Neutrophil (primary cell): ENCODE data around the gene PRDM11.

Experiments
- H3K27ac ChIP-seq: fragments of 200-600 bp; sonication (generic); 2 replicates; pipeline ENCODE4 v1.5.1; 2016; ENCODE audit warnings: mild to moderate bottlenecking, moderate library complexity
- H3K27me3 ChIP-seq: fragments of 200-600 bp; sonication (generic); 2 replicates; pipeline ENCODE4 v1.6.0; 2016; ENCODE audit warnings: mild to moderate bottlenecking
- H3K36me3 ChIP-seq: fragments of 200-600 bp; sonication (generic); 2 replicates; pipeline ENCODE4 v1.5.1; 2017
- H3K4me1 ChIP-seq, 2 experiments: fragments of 200-600 bp in 1 of 2; sonication (generic) in 1 of 2; 1 replicate in 1 of 2; 2 replicates in 1 of 2; pipeline versions ENCODE4 v1.5.1 to v1.6.1; 2013 to 2016; ENCODE audit warnings: low read depth in 1 of 2, low read length in 1 of 2, mild to moderate bottlenecking in 1 of 2, moderate library complexity in 1 of 2; ENCODE audit not compliant: control insufficient read depth in 1 of 2, insufficient read depth in 1 of 2
- H3K4me3 ChIP-seq, 2 experiments: fragments of 200-600 bp in 1 of 2; sonication (generic) in 1 of 2; 1 replicate in 1 of 2; 2 replicates in 1 of 2; pipeline ENCODE4 v1.5.1; 2013 to 2016; ENCODE audit warnings: low read depth in 1 of 2, low read length in 1 of 2, mild to moderate bottlenecking in 1 of 2, moderate library complexity in 1 of 2
- H3K9me3 ChIP-seq: fragments of 200-600 bp; sonication (generic); 2 replicates; pipeline ENCODE4 v1.5.1; 2016
- TF ChIP-seq, protein P1 (sequence below): fragments of 200-600 bp; sonication (generic); IDR thresholded peaks from 2 replicates; pipeline ENCODE4 v1.5.1; 2016; ENCODE audit warnings: antibody characterized with exemption

The PRDM11 gene

DNA sequence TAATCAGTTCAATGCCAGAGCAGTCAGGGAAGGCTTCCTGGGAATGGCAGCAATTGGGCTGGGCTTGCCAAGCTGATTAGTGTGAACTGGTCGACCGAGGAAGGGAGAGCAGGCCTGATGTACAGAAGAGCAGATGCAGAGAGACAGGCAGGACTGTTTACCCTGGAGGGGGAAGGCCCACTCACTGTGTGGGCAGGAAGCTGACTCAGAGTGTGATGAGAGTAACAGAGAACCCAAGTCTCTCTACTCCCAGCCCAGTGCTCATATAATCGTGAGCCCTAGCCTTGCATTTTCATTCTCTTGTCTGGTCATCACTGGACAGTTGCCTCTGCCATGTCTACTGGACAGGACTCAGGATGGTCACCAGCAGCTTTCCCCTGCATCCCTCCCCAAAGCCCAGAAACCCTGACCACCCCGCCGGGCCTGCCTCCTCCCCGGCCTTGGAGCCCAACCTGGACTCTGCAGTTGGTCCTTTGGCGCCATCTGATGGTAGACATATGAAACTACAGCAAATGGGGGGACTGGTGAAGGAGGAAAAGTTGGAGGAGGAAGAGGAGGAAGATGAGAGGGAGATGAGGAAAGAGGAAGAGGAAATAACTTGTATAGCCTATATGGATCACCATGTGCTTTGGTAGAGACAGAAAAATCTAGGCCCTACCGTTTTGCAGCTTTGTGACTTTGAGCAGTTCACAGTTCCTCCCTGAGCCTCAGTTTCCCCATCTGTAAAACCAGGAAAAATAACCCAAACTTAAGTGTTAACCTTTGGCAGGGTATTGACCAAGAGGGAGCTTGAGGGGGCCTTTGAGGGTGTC, 43.4 kb upstream of the PRDM11 start:
- H3K9me3 ChIP-seq, result no peaks in the 10 kb centered on the region
- H3K27ac ChIP-seq, result peak overlapping the region; percentile 71
- no peaks in the 10 kb centered on the region for H3K36me3 ChIP-seq
- H3K27me3 ChIP-seq, result peaks cover 4% of the 10 kb centered on the region
- TF ChIP-seq, protein P1, sequence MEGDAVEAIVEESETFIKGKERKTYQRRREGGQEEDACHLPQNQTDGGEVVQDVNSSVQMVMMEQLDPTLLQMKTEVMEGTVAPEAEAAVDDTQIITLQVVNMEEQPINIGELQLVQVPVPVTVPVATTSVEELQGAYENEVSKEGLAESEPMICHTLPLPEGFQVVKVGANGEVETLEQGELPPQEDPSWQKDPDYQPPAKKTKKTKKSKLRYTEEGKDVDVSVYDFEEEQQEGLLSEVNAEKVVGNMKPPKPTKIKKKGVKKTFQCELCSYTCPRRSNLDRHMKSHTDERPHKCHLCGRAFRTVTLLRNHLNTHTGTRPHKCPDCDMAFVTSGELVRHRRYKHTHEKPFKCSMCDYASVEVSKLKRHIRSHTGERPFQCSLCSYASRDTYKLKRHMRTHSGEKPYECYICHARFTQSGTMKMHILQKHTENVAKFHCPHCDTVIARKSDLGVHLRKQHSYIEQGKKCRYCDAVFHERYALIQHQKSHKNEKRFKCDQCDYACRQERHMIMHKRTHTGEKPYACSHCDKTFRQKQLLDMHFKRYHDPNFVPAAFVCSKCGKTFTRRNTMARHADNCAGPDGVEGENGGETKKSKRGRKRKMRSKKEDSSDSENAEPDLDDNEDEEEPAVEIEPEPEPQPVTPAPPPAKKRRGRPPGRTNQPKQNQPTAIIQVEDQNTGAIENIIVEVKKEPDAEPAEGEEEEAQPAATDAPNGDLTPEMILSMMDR, result peak; percentile 94
- H3K4me1 ChIP-seq, result peaks cover 24 to 27% of the 10 kb centered on the region in 2 experiments
- H3K4me3 ChIP-seq, result peak overlapping the region; percentile 10 to 32

DNA sequence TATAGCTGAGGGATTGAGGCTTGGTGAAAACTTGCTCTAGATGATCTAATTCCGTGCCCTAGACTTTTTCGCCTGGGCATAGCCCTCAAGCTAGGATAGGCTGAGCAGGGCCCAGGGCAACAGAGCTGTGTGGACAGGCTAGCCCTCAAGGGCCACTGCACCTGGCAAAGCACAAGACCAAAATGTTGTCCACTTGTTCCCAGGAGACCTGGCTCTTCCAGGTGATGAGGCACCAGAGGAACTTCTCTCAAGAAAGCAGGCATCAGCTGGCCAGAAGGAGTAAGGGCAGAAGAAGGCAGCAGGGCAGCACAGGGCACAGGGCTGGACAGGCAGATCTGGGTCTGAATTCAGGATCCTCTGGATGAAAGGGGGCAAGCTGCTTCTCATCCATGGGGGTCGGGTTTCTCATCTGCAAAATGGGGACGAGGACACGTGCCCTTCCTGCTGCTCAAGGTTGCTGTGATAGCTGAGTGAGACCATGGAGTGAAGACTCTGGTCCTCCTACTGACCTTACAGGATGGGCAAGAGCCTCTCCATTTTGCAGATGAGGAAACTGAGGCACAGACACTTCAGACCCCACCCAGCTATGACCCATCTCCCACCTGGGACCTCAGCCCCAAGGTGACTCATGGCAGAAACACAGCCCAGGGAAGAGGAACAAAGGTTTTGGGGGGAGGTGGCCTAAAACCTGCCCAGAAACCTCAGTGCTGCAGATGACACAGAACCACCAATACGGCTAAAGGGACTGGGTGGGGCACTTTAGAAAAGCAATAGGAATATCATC, 42.2 kb upstream of the PRDM11 start:
- Histone ChIP-seq H3K27me3 (no peaks in the 10 kb centered on the region), H3K4me1 (peaks cover 24 to 27% of the 10 kb centered on the region in 2 experiments), H3K4me3 (no peak overlapping the region), H3K36me3 (no peaks in the 10 kb centered on the region), H3K27ac (no peak overlapping the region), H3K9me3 (no peaks in the 10 kb centered on the region)
- TF ChIP-seq, protein P1, result peak; percentile 9

DNA sequence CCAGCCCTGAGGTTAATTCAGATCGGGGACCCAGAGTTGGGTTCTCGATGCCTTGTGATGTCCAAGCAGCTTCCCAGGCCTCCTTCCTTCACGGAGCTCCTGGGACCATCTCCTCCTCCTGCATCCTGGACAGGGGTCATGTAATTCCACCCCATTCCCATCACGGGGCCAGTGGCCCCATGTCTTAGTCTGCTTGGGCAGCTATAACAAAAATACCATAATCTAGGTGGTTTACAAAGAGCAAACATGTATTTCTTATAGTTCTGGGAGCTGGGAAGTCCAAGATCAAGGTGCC, 41.7 kb upstream of the PRDM11 start:
- no peaks in the 10 kb centered on the region for H3K36me3 ChIP-seq
- no peaks in the 10 kb centered on the region for H3K27me3 ChIP-seq
- no peak overlapping the region for H3K4me3 ChIP-seq
- H3K27ac ChIP-seq, result no peak overlapping the region
- H3K4me1 ChIP-seq, result peaks cover 24 to 27% of the 10 kb centered on the region in 2 experiments
- H3K9me3 ChIP-seq, result no peaks in the 10 kb centered on the region
- TF ChIP-seq, protein P1, result no peak

DNA sequence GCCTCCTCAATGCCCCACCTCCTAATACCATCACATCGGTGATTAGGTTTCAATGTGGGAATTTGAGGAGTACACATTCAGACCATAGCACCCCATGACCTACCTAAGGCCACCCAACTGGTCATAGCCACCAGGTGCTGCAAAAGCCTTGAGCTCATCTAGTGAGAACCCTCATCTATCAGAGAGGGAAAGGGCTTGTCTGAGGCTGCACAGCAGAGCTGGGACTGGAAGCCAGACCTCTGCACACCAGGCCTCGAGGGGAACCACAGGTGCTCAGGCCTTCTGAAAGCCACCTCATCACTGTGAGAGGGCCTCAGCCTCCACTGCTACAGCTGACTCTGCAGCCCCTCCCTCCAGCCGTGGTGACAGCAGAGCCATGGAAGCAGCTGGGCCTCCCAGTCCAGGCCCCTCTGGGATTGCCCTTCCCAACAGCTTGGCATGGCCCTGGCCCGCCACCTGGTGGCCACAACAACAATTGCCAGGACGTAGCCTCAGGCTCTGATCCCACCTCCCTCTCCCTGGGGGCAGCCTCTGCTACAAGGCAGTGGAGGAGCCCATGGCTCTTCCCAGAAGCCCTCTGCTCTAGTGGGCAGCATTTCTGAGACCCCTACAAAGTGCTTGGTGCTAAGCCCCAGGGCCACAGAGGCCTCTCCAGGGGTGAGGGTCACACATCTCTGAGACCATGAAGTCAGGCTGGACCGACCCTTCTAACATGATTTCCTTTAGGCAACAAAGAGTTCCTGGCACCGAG, 41.0 kb upstream of the PRDM11 start:
- H3K27me3 ChIP-seq, result no peaks in the 10 kb centered on the region

DNA sequence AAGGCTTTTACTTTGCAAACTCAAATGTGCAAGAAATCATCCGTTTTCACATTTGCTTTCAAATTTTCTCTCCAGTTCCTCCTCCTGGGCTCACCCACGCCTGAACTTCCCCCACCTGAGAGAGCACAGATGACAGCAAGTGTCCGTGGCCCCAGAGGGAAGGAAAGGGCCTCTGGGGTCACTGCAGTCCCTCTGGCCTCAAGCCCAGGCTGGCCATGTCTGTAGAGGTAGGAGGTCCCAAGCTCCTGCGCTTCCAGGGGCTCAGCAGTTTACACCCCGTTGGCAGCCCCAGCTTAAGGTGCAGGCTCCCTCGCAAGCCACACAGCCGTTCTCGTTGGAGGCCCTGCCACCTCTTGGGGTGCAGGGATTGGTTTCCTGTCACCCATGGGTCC, 40.5 kb upstream of the PRDM11 start:
- Histone ChIP-seq H3K9me3 (no peaks in the 10 kb centered on the region), H3K4me3 (no peak overlapping the region), H3K27ac (no peak overlapping the region), H3K27me3 (no peaks in the 10 kb centered on the region), H3K36me3 (no peaks in the 10 kb centered on the region), H3K4me1 (peaks cover 17 to 18% of the 10 kb centered on the region in 2 experiments)
- TF ChIP-seq, protein P1, result no peak

More for the DNA sequence above, 41.0 kb upstream of the PRDM11 start:
- Histone ChIP-seq H3K4me3 (no peak overlapping the region), H3K36me3 (no peaks in the 10 kb centered on the region), H3K4me1 (peaks cover 23 to 24% of the 10 kb centered on the region in 2 experiments), H3K27ac (no peak overlapping the region), H3K9me3 (no peaks in the 10 kb centered on the region)
- TF ChIP-seq, protein P1, result peak; percentile 89
